ENCODE results near the gene SMPD3. TPM values are rescaled to one million over a fixed set of nuclear protein-coding genes. Genes with fewer than 3 reads are reported as not detected.

The SMPD3 gene
- total RNA-seq, 3 donors from 2014 or later = under 0.01 to 15.4 (median 2.9) TPM

DNA sequence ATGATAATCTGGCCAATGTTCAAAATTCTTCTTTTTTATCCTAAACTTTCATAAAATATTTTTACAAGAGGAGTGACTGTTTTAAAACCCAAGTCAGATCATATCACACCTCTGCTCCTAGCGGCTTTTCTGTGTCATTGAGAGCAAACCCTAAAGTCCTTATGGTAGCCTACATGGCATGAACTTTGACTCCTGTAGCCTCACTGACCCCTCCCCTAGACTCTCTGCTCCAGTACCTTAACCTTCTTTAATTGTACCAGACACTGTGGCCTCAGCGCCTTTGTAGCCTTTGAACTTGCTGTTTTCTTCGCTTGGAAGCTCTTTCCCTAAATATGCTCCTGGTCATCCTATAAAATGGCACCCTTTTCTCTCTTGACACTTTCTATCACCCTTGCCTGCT lies 7.3 kb upstream of the SMPD3 start:
- Histone ChIP-seq H3K4me1 (no peaks in the 10 kb centered on the region), H3K4me3 (no peak overlapping the region), H3K27ac (no peak overlapping the region), H3K36me3 (no peaks in the 10 kb centered on the region), H3K27me3 (no peaks in the 10 kb centered on the region), H3K9me3 (no peaks in the 10 kb centered on the region)
- intact Hi-C loops (cut with DNase I; ENCODE audit: low total_unique reads) = no loop called here
- no peak for TF ChIP-seq POLR2A (IDR thresholded peaks at IDR 0.05)
- DNase-seq (ENCODE audit: low spot score in 2 of 2) = no peak

GRCh38 chr16:68454920-68455435 lies 6.7 kb upstream of the SMPD3 start:
- no peak for DNase-seq (ENCODE audit: low spot score in 2 of 2)
- H3K9me3 ChIP-seq = no peaks in the 10 kb centered on the region
- H3K36me3 ChIP-seq = no peaks in the 10 kb centered on the region
- H3K4me1 ChIP-seq = no peaks in the 10 kb centered on the region
- intact Hi-C loops (cut with DNase I; ENCODE audit: low total_unique reads) = no loop called here
- H3K27me3 ChIP-seq = no peaks in the 10 kb centered on the region
- no peak overlapping the region for H3K27ac ChIP-seq
- TF ChIP-seq, protein P1, sequence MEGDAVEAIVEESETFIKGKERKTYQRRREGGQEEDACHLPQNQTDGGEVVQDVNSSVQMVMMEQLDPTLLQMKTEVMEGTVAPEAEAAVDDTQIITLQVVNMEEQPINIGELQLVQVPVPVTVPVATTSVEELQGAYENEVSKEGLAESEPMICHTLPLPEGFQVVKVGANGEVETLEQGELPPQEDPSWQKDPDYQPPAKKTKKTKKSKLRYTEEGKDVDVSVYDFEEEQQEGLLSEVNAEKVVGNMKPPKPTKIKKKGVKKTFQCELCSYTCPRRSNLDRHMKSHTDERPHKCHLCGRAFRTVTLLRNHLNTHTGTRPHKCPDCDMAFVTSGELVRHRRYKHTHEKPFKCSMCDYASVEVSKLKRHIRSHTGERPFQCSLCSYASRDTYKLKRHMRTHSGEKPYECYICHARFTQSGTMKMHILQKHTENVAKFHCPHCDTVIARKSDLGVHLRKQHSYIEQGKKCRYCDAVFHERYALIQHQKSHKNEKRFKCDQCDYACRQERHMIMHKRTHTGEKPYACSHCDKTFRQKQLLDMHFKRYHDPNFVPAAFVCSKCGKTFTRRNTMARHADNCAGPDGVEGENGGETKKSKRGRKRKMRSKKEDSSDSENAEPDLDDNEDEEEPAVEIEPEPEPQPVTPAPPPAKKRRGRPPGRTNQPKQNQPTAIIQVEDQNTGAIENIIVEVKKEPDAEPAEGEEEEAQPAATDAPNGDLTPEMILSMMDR (IDR thresholded peaks at IDR 0.05) = no peak
- TF ChIP-seq POLR2A (IDR thresholded peaks at IDR 0.05) = no peak
- no peak for TF ChIP-seq POLR2AphosphoS5 (IDR thresholded peaks at IDR 0.05)
- H3K4me3 ChIP-seq = no peak overlapping the region

DNA sequence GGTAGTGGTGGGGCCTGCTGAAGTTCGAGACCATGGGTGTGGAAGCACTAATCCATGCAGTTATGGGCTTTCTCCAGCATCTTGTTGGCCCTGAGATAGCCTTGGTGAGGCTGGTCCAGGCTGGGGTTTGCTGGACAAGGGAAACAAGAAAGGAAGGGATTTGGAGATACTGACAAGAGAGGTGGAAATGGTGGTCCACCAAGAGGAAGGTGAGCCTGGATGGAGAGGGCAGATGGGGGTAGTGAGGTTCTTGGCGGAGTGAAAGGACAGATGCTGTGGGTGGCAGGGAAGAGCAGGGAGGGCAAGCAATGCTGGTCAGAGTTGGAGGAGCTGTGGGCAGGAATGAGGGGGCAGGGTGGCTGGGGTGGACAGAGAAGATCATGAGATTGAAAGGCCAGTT lies 5.5 kb upstream of the SMPD3 start:
- Histone ChIP-seq H3K36me3 (no peaks in the 10 kb centered on the region), H3K9me3 (no peaks in the 10 kb centered on the region), H3K27ac (no peak overlapping the region), H3K4me1 (no peaks in the 10 kb centered on the region), H3K27me3 (no peaks in the 10 kb centered on the region), H3K4me3 (no peak overlapping the region)
- no peak for DNase-seq (ENCODE audit: low spot score in 2 of 2)
- intact Hi-C loops (cut with DNase I; ENCODE audit: low total_unique reads) = no loop called here
- TF ChIP-seq, protein P1 (IDR thresholded peaks at IDR 0.05) = no peak
- TF ChIP-seq POLR2AphosphoS5 (IDR thresholded peaks at IDR 0.05) (no peak), POLR2A (IDR thresholded peaks at IDR 0.05) (no peak)

DNA sequence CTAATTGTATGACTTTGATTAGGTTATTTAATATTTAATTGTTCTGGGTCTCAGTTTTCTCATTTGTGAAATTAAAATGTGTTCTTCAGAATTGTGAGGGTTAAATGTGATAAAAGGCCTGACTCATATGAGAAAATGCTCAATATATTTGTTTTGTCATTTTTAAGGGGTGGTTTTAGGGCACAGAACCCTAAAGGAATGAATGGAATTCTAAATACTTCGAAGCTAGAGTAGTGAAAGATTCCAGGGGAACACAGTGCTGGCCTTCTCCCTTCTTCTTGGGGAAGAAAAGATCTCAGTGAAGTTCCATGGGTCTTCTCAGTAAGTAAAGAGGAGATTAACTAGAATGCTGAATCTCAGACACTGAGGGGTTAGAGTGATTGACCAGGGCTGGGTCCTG lies 3.9 kb upstream of the SMPD3 start:
- DNase-seq (ENCODE audit: low spot score in 2 of 2) = no peak
- peaks cover 8% of the 10 kb centered on the region in 2 donors for H3K4me1 ChIP-seq
- H3K27ac ChIP-seq = no peak overlapping the region
- no peaks in the 10 kb centered on the region for H3K9me3 ChIP-seq
- H3K4me3 ChIP-seq = no peak overlapping the region
- H3K36me3 ChIP-seq = no peaks in the 10 kb centered on the region
- no peak for TF ChIP-seq POLR2A (IDR thresholded peaks at IDR 0.05)
- TF ChIP-seq, protein P1 (IDR thresholded peaks at IDR 0.05) = no peak
- no peak for TF ChIP-seq POLR2AphosphoS5 (IDR thresholded peaks at IDR 0.05)
- no peaks in the 10 kb centered on the region for H3K27me3 ChIP-seq
- intact Hi-C loops (cut with DNase I; ENCODE audit: low total_unique reads) = no loop called here

DNA sequence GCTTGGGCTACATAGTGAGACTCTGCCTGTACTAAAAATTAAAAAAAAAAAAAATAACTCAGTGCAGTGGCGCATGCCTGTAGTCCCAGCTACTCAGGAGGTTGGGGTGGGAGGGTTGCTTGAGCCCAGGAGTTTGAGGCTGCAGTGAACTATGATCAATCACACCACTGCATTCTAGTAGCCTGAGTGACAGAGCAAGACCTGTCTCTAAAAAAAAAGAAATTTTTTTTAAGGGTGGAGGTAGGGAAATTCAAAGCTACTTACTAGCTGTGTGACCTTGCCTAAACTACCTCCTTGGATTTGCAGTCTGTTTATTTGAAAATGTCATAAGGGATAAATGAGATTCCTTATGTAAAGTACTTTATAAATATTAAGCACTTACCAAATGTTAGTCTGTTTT lies 3.4 kb upstream of the SMPD3 start:
- Histone ChIP-seq H3K9me3 (no peaks in the 10 kb centered on the region), H3K27ac (no peak overlapping the region), H3K4me3 (no peak overlapping the region), H3K27me3 (peaks cover 0 to under 1% of the 10 kb centered on the region in 2 donors), H3K4me1 (peaks cover 9 to 11% of the 10 kb centered on the region in 2 donors), H3K36me3 (no peaks in the 10 kb centered on the region)
- intact Hi-C loops (cut with DNase I; ENCODE audit: low total_unique reads) = no loop called here
- TF ChIP-seq POLR2AphosphoS5 (IDR thresholded peaks at IDR 0.05) (no peak), POLR2A (IDR thresholded peaks at IDR 0.05) (no peak)
- TF ChIP-seq, protein P1 (IDR thresholded peaks at IDR 0.05) = no peak
- no peak for DNase-seq (ENCODE audit: low spot score in 2 of 2)
